Measurements from ENCODE around the gene MCTP1. TPM values are rescaled to one million over a fixed set of nuclear protein-coding genes. Genes with fewer than 3 reads are reported as not detected.

MCTP1 gene
- total RNA-seq, 2 donors from 2014 or later: 22.1 to 256 TPM

DNA sequence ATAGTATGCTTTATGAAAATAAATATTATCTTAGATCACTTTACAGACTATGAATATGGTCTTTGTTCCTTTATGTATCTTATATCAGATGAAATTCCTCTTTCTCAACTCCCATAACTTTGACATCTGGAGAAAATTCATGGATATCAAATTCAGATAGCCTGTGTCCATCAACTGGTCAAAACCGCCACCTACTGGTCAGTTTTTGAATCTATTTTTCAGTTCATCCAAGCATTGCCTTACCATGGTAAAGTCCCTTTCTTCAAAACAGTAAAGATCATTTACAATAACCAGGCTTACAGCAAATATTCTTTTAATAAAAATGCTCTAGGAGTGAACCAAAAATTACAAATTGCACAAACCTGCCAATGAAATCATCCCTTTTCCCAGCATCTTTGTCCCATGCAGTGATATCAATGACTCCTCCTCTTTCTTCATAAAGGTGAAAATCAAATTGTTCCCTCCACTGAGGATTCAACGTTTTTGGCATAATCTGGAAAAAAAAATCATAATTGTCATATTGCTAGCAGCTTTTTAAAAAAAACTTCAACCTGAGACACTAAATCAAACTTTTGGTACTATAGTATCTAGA lies 375.9 kb downstream of the MCTP1 start:
- no peaks in the 10 kb centered on the region for H3K9me3 ChIP-seq
- ATAC-seq (ENCODE audit: insufficient number of reproducible peaks, low FRiP score, low read depth) (no peak), DNase-seq (ENCODE audit: low spot score) (no peak)
- no peak overlapping the region for H3K4me3 ChIP-seq
- H3K36me3 ChIP-seq: no peaks in the 10 kb centered on the region
- TF ChIP-seq CTCF (IDR thresholded peaks at IDR 0.05): peak; percentile 33
- no peaks in the 10 kb centered on the region for H3K4me1 ChIP-seq (ENCODE audit: control insufficient read depth in 1 of 2, low read depth in 2 of 2)
- no peak overlapping the region for H3K27ac ChIP-seq
- H3K27me3 ChIP-seq (replicated peaks; ENCODE audit: insufficient read depth): no peaks in the 10 kb centered on the region

- no peak for DNase-seq (ENCODE audit: low spot score)
- ATAC-seq (ENCODE audit: insufficient number of reproducible peaks, low FRiP score, low read depth): no peak
Observed at GRCh38 chr5:94906750-94907149, 378.1 kb downstream of the MCTP1 start.

GRCh38 chr5:94903726-94904125 lies 381.2 kb downstream of the MCTP1 start:
- H3K36me3 ChIP-seq: no peaks in the 10 kb centered on the region
- H3K4me1 ChIP-seq (ENCODE audit: control insufficient read depth in 1 of 2, low read depth in 2 of 2): no peaks in the 10 kb centered on the region
- H3K27me3 ChIP-seq (replicated peaks; ENCODE audit: insufficient read depth): no peaks in the 10 kb centered on the region
- H3K27ac ChIP-seq: no peak overlapping the region
- ATAC-seq (ENCODE audit: insufficient number of reproducible peaks, low FRiP score, low read depth) (no peak), DNase-seq (ENCODE audit: low spot score) (no peak)
- no peak for TF ChIP-seq CTCF (IDR thresholded peaks at IDR 0.05)
- no peaks in the 10 kb centered on the region for H3K9me3 ChIP-seq
- H3K4me3 ChIP-seq: no peak overlapping the region

More at GRCh38 chr5:94906750-94907149, 378.1 kb downstream of the MCTP1 start:
- Histone ChIP-seq H3K4me1 (ENCODE audit: control insufficient read depth in 1 of 2, low read depth in 2 of 2) (no peaks in the 10 kb centered on the region), H3K36me3 (no peaks in the 10 kb centered on the region), H3K4me3 (no peak overlapping the region), H3K27me3 (replicated peaks; ENCODE audit: insufficient read depth) (no peaks in the 10 kb centered on the region), H3K9me3 (no peaks in the 10 kb centered on the region), H3K27ac (no peak overlapping the region)
- TF ChIP-seq CTCF (IDR thresholded peaks at IDR 0.05): no peak

- ATAC-seq (ENCODE audit: insufficient number of reproducible peaks, low FRiP score, low read depth) (no peak), DNase-seq (ENCODE audit: low spot score) (no peak)
- H3K4me3 ChIP-seq: no peak overlapping the region
- no peaks in the 10 kb centered on the region for H3K27me3 ChIP-seq (replicated peaks; ENCODE audit: insufficient read depth)
- no peak overlapping the region for H3K27ac ChIP-seq
- H3K9me3 ChIP-seq: no peaks in the 10 kb centered on the region
- TF ChIP-seq CTCF (IDR thresholded peaks at IDR 0.05): no peak
- no peaks in the 10 kb centered on the region for H3K4me1 ChIP-seq (ENCODE audit: control insufficient read depth in 1 of 2, low read depth in 2 of 2)
- H3K36me3 ChIP-seq: no peaks in the 10 kb centered on the region
Observed at GRCh38 chr5:94901191-94901979, 383.5 kb downstream of the MCTP1 start.

- Histone ChIP-seq H3K9me3 (no peaks in the 10 kb centered on the region), H3K27ac (no peak overlapping the region), H3K27me3 (replicated peaks; ENCODE audit: insufficient read depth) (no peaks in the 10 kb centered on the region), H3K36me3 (no peaks in the 10 kb centered on the region), H3K4me3 (no peak overlapping the region), H3K4me1 (ENCODE audit: control insufficient read depth in 1 of 2, low read depth in 2 of 2) (no peaks in the 10 kb centered on the region)
- ATAC-seq (ENCODE audit: insufficient number of reproducible peaks, low FRiP score, low read depth) (no peak), DNase-seq (ENCODE audit: low spot score) (no peak)
- no peak for TF ChIP-seq CTCF (IDR thresholded peaks at IDR 0.05)
Observed at GRCh38 chr5:94900006-94900505, 384.8 kb downstream of the MCTP1 start.
